ENCODE measurements around the gene PCDHA6.

DNA sequence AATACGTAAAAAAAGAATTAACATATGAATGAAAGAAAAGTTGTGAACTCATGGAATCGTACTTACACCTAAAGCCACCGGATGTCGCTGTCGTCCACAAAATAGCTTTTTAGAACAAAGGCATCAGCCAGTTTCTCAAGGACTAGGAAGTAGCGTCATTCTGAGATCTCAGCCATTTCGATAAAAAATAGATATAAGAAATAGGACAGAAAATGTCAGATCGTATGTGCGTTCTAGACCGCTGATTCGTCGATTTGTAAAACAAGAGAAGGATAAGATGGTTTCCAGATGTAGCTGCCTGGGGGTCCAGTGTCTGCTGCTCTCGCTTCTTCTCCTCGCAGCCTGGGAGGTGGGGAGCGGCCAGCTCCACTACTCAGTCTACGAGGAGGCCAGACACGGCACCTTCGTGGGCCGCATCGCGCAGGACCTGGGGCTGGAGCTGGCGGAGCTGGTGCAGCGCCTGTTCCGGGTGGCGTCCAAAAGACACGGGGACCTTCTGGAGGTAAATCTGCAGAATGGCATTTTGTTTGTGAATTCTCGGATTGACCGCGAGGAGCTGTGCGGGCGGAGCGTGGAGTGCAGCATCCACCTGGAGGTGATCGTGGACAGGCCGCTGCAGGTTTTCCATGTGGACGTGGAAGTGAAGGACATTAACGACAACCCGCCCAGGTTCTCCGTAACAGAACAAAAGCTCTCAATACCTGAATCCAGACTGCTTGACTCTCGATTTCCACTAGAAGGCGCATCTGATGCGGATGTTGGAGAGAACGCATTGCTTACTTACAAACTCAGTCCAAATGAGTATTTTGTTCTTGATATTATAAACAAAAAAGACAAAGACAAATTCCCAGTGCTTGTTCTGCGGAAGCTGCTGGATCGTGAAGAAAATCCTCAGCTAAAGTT is 28.3 kb downstream of the PCDHA6 start, which contains the start of gene PCDHA10:
- TF ChIP-seq, protein P1, sequence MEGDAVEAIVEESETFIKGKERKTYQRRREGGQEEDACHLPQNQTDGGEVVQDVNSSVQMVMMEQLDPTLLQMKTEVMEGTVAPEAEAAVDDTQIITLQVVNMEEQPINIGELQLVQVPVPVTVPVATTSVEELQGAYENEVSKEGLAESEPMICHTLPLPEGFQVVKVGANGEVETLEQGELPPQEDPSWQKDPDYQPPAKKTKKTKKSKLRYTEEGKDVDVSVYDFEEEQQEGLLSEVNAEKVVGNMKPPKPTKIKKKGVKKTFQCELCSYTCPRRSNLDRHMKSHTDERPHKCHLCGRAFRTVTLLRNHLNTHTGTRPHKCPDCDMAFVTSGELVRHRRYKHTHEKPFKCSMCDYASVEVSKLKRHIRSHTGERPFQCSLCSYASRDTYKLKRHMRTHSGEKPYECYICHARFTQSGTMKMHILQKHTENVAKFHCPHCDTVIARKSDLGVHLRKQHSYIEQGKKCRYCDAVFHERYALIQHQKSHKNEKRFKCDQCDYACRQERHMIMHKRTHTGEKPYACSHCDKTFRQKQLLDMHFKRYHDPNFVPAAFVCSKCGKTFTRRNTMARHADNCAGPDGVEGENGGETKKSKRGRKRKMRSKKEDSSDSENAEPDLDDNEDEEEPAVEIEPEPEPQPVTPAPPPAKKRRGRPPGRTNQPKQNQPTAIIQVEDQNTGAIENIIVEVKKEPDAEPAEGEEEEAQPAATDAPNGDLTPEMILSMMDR (conservative IDR thresholded peaks at IDR 0.05; ENCODE audit: low read depth in 2 of 2), result peak; percentile 77 to 85
- TF ChIP-seq EZH2phosphoT487 (IDR thresholded peaks at IDR 0.05; ENCODE audit: unreplicated experiment) (no peak), EZH2 (IDR thresholded peaks at IDR 0.05; ENCODE audit: low read depth, unreplicated experiment) (no peak), POLR2AphosphoS5 (IDR thresholded peaks at IDR 0.05; ENCODE audit: low read depth) (peak; percentile 60), ZNF331 (CRISPR knock-in tag; IDR thresholded peaks at IDR 0.05; ENCODE audit: low read depth) (no peak), JUNB (IDR thresholded peaks at IDR 0.05; ENCODE audit: unreplicated experiment) (no peak), CREB1 (CRISPR knock-in tag; IDR thresholded peaks at IDR 0.05; ENCODE audit: low read depth) (no peak), ZNF114 (CRISPR knock-in tag; IDR thresholded peaks at IDR 0.05) (no peak)
- TF ChIP-seq, protein P2, sequence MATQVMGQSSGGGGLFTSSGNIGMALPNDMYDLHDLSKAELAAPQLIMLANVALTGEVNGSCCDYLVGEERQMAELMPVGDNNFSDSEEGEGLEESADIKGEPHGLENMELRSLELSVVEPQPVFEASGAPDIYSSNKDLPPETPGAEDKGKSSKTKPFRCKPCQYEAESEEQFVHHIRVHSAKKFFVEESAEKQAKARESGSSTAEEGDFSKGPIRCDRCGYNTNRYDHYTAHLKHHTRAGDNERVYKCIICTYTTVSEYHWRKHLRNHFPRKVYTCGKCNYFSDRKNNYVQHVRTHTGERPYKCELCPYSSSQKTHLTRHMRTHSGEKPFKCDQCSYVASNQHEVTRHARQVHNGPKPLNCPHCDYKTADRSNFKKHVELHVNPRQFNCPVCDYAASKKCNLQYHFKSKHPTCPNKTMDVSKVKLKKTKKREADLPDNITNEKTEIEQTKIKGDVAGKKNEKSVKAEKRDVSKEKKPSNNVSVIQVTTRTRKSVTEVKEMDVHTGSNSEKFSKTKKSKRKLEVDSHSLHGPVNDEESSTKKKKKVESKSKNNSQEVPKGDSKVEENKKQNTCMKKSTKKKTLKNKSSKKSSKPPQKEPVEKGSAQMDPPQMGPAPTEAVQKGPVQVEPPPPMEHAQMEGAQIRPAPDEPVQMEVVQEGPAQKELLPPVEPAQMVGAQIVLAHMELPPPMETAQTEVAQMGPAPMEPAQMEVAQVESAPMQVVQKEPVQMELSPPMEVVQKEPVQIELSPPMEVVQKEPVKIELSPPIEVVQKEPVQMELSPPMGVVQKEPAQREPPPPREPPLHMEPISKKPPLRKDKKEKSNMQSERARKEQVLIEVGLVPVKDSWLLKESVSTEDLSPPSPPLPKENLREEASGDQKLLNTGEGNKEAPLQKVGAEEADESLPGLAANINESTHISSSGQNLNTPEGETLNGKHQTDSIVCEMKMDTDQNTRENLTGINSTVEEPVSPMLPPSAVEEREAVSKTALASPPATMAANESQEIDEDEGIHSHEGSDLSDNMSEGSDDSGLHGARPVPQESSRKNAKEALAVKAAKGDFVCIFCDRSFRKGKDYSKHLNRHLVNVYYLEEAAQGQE (IDR thresholded peaks at IDR 0.05; ENCODE audit: unreplicated experiment), result no peak
- TF ChIP-seq, protein P3, sequence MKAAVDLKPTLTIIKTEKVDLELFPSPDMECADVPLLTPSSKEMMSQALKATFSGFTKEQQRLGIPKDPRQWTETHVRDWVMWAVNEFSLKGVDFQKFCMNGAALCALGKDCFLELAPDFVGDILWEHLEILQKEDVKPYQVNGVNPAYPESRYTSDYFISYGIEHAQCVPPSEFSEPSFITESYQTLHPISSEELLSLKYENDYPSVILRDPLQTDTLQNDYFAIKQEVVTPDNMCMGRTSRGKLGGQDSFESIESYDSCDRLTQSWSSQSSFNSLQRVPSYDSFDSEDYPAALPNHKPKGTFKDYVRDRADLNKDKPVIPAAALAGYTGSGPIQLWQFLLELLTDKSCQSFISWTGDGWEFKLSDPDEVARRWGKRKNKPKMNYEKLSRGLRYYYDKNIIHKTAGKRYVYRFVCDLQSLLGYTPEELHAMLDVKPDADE (IDR thresholded peaks at IDR 0.05), result no peak
- TF ChIP-seq, protein P4, sequence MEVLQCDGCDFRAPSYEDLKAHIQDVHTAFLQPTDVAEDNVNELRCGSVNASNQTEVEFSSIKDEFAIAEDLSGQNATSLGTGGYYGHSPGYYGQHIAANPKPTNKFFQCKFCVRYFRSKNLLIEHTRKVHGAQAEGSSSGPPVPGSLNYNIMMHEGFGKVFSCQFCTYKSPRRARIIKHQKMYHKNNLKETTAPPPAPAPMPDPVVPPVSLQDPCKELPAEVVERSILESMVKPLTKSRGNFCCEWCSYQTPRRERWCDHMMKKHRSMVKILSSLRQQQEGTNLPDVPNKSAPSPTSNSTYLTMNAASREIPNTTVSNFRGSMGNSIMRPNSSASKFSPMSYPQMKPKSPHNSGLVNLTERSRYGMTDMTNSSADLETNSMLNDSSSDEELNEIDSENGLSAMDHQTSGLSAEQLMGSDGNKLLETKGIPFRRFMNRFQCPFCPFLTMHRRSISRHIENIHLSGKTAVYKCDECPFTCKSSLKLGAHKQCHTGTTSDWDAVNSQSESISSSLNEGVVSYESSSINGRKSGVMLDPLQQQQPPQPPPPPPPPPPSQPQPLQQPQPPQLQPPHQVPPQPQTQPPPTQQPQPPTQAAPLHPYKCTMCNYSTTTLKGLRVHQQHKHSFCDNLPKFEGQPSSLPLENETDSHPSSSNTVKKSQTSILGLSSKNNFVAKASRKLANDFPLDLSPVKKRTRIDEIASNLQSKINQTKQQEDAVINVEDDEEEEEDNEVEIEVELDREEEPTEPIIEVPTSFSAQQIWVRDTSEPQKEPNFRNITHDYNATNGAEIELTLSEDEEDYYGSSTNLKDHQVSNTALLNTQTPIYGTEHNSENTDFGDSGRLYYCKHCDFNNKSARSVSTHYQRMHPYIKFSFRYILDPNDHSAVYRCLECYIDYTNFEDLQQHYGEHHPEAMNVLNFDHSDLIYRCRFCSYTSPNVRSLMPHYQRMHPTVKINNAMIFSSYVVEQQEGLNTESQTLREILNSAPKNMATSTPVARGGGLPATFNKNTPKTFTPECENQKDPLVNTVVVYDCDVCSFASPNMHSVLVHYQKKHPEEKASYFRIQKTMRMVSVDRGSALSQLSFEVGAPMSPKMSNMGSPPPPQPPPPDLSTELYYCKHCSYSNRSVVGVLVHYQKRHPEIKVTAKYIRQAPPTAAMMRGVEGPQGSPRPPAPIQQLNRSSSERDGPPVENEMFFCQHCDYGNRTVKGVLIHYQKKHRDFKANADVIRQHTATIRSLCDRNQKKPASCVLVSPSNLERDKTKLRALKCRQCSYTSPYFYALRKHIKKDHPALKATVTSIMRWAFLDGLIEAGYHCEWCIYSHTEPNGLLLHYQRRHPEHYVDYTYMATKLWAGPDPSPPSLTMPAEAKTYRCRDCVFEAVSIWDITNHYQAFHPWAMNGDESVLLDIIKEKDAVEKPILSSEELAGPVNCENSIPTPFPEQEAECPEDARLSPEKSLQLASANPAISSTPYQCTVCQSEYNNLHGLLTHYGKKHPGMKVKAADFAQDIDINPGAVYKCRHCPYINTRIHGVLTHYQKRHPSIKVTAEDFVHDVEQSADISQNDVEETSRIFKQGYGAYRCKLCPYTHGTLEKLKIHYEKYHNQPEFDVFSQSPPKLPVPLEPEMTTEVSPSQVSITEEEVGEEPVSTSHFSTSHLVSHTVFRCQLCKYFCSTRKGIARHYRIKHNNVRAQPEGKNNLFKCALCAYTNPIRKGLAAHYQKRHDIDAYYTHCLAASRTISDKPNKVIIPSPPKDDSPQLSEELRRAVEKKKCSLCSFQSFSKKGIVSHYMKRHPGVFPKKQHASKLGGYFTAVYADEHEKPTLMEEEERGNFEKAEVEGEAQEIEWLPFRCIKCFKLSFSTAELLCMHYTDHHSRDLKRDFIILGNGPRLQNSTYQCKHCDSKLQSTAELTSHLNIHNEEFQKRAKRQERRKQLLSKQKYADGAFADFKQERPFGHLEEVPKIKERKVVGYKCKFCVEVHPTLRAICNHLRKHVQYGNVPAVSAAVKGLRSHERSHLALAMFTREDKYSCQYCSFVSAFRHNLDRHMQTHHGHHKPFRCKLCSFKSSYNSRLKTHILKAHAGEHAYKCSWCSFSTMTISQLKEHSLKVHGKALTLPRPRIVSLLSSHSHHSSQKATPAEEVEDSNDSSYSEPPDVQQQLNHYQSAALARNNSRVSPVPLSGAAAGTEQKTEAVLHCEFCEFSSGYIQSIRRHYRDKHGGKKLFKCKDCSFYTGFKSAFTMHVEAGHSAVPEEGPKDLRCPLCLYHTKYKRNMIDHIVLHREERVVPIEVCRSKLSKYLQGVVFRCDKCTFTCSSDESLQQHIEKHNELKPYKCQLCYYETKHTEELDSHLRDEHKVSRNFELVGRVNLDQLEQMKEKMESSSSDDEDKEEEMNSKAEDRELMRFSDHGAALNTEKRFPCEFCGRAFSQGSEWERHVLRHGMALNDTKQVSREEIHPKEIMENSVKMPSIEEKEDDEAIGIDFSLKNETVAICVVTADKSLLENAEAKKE (CRISPR knock-in tag; IDR thresholded peaks at IDR 0.05), result no peak

All from GM23338 (cell line).